ENCODE results near the gene BCKDHB. TPM values are rescaled to one million over a fixed set of nuclear protein-coding genes. Genes with fewer than 3 reads are reported as not detected.
"Not testable (repeated sequence)": the region's sequence is repeated elsewhere in the genome, so short reads cannot be mapped to it uniquely, and the experiment has no call there.

BCKDHB gene
- 21.5 TPM for polyA plus RNA-seq (2013, experiment 1 of 2; ENCODE audit: insufficient read length)
- 20.7 TPM for polyA plus RNA-seq (2013, experiment 2 of 2; ENCODE audit: insufficient read length)

DNA sequence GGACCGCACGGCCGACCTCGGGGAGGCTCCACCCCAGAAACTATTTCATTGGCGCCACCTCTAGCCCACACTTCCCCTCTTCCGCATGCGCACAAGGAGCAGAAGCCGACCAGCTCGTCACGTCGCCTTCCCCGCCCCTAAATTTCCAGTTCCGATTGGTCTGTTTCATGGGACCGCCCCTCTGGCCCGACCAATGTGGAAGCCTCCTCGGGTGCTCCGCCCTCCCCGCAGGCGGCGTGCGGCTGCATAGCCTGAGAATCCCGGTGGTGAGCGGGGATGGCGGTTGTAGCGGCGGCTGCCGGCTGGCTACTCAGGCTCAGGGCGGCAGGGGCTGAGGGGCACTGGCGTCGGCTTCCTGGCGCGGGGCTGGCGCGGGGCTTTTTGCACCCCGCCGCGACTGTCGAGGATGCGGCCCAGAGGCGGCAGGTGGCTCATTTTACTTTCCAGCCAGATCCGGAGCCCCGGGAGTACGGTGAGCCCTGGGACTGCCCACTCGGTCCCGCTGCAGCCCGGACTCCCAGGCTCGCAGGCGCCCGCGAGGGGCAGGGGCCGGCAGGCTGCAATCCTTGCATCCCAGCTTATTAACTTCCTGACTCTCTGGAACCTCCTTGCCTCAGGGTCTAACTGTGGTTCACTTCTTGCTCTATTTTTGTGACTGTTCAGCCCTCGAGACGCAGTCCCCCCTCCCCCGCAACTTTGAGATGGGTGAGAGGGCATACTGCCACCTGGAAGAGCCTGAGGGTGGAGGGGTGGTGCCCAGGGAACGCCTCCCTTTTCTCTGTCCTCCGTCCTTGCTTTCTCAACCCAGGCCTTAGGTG, at the start of gene BCKDHB:
Gene BCKDHB, plus strand, starts transcription at position 254 of the 818 bp plus-strand sequence. Its CDS starts 23 bp downstream, at position 277.
- DNase-seq = peak; percentile 99

DNA sequence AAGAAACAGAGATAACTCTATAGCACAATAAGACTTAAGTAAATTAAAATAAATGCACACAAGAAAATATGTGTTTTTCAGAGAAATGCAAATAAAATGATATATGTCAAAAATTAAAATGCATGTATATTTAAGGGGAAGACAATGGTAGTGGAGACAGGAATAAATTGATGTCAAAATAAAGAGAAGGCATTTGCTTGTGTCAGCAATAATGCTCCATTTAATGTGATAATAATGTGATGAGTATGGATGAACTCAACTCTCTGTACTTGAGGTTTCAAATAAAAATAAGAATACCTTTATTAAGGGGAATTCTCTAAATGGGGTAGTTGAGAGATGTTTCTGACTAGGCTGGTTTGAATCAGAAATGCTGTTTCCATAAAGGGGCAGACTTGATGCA, 45.7 kb upstream of the BCKDHB start:
- no peak for DNase-seq

DNA sequence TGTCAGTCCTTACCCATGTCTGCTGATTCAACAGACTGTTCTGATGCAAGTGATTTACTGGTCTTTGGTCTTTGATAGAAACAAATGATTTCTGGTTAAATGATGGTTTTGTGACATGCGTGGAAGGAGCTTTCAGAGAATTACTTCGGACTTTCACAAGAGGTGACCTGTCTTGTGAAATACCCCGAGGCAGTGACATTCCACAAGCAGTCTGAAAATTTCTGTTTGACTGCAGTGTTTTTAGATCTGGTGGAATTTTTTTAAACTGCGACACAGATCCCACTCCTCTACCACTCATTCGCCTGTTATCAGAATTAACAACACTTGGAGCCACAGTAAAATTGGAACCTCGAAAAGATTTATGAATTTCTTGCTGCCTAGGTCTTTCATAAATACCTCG, 38.3 kb upstream of the BCKDHB start:
- DNase-seq = not testable (repeated sequence)

DNA sequence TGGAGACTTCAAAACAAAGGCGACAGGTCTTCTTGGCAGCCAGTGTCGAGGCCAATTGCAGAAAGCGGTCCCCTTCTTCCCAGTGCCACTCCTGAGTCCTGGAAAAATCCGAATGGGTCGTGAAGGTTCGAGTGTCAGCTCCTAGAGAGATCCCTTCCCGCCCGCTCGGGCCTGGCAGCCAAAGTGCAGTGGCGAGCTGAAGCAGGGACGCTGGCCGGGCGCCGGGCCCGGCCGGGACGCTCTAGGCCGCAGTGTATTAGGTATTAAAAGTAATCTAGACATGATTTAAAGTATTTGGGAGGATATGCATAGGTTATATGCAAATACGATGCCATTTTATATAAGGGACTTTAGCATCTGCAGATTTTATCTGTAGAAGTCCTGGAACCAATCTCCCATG, 36.0 kb upstream of the BCKDHB start:
- not testable (repeated sequence) for DNase-seq

DNA sequence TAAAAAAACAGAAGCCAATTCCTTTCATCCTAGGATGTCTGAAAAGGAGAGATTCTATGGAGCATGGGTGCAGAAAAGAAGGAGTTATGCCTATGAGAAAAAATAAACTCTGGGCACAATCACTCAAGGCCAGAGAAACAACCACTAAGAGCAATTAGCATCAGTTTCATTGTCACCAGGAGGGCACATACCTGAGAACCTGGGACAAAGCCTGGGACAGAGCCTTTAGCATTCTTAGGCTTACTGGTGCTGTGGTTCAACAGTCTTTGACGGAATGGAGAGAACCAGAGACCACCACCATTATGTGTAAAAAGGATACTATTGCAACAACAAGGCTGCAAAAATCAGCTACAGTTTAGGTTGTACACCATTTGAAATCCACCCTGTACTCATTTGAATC, 29.4 kb upstream of the BCKDHB start:
- DNase-seq = no peak

DNA sequence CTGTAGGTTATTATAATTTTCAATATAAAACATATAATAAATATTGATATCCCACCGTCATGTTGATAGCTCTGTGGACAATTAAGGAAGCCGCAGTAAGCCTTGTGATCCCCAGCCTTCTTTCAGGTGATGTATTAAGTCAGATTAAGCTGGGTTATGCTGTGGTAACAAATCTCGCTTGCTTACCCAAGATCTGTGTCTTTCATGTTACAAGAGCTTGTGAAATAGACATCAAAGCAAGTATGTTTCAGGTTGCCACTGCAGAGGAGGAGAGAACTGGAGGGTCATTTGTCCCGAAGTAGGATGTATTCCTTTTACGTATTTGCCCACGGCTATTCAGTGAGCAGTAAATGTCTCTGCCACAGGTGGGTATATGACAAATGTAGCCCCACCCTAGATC, 17.8 kb upstream of the BCKDHB start:
- no peak for DNase-seq

DNA sequence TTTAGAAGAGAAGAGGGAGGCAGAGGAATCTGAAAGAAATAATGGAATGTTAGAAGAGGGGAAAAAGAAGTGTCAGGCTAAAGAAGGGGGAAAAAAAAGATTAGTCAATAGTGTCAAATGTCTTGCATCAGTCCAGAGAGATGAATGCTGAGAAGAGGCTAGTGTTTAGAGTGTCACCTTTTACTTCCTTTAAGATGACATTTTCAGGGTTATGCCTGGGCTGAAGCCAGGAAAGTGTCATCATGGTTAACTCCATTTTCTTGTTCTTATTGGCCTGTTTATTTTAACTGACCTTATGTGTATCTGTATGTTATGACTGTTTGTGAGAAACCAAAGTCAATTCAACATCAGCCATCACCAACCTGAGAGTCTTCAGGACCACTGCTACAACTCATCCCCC, 15.0 kb upstream of the BCKDHB start:
- DNase-seq = no peak

DNA sequence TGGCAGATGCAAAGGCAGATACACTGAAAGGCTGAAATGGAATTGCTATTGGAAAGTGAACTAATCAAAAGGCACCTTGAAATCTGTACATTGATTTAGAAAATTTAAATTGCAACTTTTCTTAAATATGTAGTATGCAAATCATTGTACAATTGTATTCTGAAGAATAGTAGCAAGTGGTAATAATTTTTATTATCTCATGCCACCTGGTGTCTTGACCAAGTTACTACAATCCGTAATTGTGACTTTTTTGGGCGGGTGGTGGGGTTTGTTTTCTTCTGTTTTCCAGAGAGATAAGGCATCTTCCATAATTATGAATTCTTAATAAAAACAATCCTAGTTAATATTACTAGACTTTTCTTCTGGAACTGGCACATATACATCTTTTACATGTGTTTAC, 12.5 kb upstream of the BCKDHB start:
- DNase-seq = peak; percentile 8

DNA sequence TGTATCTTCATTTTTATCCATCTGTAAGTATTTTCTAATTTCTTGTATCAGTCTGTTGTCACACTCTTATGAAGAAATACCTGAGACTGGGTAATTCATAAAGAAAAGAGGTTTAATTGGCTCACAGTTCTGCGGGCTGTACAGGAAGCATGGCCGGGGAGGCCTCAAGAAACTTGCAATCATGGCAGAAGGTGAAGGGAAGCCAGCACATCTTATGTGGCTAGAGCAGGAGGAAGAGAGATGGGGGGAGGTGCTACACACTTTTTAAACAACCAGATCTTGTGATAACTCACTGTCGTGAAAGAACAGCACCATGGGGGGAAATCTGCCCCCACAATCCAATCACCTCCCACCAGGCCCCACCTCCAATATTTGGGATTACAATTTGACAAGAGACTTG, 10.9 kb upstream of the BCKDHB start:
- DNase-seq = no peak

DNA sequence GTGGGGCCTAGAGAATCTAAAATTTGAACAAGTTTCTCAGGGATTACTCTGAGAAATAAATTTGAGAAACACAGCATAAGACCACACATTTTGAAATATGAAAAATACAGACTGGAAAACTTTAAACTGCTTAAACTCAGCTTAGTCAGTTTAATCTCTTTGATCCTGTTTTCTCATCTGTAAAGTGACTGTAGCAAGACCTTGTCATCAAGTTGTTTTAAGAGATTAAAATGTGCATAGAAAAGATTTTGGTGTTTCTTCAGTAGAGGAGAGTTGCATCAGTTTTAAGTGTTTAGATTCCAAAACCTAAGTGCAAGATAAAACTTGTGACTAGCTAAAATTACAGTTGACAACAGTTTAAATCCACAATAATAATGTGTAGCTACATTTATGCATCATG, 8.1 kb upstream of the BCKDHB start:
- no peak for DNase-seq

DNA sequence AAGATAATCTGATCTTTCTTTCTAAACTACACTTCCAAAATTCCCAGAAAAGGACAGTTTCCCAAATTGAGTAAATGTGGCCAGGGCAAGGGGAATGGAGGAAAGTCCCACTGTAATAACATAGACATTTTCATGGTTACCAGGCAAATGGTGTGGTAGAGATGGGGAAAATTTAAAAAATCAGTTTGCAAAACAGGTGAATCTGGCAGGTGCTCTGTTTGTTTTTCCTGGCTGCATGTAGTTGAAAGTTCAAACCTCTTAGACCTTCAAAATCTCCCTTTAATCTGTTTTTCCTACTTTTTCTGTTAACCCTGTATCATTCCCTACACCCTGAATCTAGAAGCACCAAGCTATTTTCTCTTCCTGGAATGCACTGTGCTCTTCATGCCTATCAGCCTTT, 2.0 kb upstream of the BCKDHB start:
- no peak for DNase-seq

DNA sequence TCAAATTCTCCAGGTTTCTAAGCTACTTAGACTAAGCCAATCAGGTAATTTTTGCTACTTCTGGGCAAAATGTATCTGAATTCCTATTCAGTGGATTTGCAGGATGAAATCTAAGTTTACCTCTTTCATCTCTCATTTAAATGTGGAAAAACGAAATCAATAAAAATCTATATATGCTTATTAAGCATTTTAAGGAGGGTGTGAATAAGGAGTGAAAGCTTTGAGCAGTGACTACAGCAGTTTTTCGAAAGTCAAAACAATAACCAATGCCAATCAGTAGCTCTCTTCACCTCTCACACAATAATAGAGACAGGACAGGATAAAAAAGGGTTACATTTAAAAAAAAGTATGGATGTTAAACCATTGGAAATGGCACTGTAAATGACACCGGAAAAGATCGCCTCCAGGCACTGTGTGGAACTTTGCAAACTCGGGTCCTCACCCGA, 476 bp upstream of the BCKDHB start:
- no peak for DNase-seq

DNA sequence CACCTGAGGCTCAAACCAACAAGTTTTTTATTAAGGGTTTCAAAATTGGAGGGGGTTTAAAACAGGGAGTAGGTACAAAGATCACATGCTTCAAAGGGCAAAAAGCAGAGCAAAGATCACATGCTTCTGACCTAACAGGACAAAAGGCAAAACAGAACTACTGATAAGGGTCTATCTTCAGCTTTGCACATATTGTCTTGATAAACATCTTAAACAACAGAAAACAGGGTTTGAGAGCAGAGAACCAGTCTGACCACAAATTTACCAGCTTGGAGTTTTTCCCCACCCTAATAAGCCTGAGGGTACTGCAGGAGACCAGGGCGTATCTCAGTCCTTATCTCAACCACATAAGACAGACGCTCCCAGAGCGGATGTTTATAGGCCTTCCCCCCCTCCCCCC, 16.1 kb downstream of the BCKDHB start:
- DNase-seq = not testable (repeated sequence)

DNA sequence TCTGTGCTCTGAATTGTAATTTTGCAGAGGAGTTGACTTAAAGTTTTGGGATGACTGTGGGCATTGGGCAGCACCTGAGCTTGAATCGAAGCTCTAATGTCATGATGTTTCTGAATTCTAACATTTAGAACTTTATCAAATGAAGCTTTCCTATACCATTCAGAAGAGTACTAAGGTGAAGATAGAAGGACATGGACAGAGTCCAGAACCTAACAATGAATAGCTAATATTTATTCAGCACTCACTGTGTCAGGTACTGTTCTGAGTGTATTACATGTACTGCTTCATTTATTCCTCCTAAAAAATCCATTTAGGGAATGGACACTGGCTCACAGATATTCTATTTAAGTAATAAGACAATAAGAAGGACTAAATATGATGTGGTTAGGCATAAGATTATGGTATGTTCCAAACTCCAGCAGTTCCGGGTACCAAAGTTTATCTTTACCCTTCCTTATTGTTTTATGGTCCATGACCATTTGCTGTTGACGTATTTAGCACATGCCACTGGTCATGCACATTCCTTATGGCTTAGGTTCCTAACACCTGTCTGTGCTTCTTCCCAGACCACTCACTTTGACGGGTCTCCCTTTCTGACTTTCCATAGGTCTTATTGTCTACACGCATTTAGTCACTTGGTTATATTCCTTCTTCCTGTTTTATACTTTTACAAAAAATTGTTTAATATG, 20.3 kb downstream of the BCKDHB start:
- no peak for DNase-seq

DNA sequence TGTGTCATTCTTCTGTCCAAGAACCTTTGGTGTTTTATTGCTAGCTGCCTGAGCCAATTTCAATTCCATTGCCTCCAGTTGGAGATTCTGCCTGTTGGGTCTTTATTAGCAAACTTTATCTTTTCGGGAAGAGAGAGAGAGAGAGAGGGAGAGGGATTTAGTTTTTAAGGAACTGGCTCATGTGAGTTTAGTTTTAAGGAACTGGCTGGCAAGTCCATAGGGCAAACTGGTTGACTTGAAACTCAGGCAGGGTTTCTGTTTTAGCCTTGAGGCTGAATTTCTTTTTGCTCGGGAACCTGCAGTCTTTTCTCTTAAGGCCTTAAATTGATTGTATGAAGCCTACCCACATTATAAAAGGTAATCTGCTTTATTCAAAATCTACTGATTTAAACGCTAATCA, 23.0 kb downstream of the BCKDHB start:
- DNase-seq = no peak

DNA sequence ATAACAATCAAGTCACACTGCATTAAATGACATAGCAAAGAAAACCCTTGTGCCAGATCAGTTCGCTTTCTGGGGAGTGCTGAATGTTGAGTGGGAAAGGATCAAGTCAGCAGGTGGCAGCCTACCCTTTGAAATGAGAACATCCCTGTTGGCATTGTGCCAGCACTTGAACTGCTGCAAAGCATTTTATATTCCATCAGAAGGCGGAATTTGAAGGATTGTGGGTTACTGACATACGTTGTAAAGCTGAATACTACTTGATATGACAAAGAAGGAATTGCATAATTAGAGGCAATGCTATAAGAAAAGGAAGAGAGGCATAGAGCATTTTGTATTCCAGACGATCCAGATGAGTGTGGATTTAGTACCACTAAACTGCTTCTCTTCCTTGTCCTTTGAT, 26.5 kb downstream of the BCKDHB start:
- peak; percentile 89 for DNase-seq

DNA sequence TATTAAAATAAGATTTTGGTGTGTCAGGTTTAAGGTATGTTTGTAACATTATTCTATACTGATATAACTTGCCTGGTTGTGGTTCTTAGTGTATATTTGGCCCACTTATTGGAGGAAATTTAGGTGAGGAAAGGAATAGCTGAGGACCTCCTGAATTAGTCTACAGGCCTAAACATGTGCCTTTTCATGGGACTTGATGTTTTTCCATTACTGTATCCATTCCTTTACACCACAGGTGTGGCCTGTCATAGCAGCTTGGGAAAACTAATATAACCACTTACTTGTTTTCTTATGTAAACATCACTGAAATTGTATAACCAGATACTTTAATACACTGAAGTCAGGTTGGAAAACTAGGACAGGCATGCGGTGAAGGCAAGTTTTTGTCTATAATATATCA, 27.6 kb downstream of the BCKDHB start:
- no peak for DNase-seq

DNA sequence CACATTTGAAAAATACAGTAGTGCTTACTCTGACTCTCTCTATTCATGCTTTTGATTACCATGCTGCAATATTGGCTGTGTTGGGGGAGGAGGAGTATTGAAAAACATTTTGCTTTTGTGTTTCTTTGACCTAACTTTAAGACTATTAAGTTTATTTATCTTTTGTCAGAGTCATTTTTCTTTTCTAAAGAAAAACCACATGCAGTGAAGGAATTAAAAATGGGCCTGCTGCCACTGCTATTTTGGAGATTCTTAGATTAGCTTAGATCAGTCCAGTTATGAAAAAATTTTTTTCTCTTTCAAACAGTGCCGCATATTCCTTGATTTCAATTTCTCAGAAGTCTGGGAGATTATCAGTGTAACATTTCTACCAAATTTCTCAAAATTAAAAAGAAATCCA, 36.1 kb downstream of the BCKDHB start:
- DNase-seq = peak; percentile 44

DNA sequence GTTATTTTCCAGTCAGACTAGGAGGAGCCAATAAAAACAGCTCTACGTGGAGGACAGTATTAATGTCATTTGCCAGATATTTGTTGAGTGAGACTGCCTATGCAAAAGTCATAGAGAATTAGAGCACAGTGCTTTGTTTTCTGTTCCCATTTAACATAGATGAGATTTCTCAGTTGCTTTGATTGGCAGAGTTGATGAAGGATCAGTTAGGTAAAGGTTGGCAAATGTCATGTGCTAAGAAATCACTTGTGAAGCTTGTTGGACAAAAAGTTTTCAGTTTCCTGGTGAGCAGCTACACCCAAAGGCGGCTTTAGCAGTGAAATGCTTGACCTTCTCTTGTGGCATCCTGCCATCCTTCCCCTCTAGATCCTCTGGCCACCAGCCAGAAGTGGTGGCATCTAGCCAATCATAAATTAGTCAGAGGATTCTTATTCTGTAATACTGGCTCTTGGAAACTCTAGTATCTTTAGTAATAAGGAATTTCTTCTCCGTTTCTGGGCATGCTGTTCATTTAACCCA, 37.0 kb downstream of the BCKDHB start:
- DNase-seq = peak; percentile 84

DNA sequence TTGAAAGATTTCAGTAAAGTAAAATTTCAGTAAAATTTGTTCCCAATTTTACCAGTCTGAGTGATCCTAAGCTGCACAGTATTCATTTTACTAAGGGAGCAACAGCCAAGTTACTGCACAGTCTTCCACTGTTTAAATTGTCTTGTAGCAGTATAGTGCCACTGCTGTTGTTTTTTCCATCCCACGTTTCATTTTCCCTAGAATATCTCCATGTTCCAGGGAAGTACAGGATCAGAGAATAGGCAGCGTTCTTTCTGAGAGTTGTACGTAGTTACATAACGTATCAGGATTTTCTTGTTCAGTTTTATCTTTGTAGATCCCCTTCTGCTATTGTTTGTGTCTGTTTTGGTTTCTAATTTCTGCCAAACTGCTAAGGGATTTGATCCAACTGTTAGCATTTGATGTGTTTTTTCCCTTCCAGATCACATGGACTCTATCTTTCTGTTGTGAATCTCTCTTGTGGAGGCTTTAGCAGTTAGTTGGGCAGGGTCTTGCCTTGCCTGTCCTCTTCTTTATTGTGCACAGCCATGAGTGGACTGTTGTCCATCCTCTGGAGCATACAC, 38.4 kb downstream of the BCKDHB start:
- no peak for DNase-seq

DNA sequence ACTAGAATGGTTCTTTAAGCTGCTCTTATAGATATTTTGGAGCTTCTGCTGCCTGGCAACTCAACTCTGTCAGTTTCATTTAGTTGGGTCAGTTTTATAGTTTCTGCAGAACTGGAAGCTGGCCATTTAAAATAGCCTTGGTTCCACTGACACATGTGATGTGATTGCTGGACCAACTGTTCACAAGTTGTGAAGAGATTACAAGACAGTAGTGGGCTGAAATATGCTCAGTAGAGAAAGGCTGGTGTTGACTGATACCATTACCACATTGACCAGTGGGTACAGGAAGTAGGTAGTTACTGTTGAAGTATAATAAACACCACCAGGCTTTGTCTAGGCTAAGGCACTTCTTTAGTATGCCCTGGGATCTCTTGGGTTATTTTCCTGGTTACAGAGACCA, 39.0 kb downstream of the BCKDHB start:
- no peak for DNase-seq

DNA sequence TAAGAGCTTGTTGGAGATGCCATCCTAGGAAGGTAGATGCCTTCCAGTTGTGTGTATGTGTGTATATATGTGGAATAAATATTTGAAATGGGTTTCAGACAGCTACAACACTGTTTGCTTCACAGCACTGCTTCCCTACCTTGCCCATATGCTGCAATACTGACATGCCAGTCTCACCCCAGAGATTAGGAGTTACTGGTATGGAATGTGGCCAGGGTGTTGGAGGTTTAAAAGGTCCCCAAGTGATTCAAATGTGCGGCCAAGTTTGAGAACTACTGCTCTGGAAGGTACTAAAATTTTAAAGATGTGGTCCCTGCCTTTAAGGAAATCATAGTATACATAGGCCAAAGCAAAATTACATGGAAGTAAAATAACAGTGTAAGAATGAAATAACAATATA, 39.5 kb downstream of the BCKDHB start:
- DNase-seq = no peak

DNA sequence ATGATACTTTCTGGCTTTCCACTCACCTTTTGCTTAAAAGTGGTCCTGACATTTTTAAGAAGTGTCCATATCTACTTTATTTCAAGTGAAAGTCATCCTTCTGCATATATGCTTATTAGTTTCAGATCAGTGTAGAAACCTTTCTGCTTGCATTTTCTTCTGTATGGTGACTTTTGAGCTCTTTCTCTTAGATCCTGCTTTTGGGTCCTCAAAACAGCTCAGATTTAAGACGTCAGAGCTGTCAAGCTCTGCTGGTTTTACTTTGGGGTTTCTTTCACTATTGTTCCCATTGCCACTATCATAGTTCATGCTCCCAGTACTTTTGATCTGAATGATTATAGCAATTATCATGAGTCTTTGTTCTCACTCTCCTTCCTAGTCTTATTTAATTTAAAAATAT, 41.7 kb downstream of the BCKDHB start:
- DNase-seq = no peak
